HG03095 (cell line): ENCODE results near the gene ITGA3.

Experiments used
- ATAC-seq: cut with Tn5 transposase; IDR thresholded peaks from one replicate; pipeline ENCODE4 v1.9.1; 2021; ENCODE audit warnings: moderate library complexity; ENCODE audit not compliant: unreplicated experiment

ITGA3 gene

DNA sequence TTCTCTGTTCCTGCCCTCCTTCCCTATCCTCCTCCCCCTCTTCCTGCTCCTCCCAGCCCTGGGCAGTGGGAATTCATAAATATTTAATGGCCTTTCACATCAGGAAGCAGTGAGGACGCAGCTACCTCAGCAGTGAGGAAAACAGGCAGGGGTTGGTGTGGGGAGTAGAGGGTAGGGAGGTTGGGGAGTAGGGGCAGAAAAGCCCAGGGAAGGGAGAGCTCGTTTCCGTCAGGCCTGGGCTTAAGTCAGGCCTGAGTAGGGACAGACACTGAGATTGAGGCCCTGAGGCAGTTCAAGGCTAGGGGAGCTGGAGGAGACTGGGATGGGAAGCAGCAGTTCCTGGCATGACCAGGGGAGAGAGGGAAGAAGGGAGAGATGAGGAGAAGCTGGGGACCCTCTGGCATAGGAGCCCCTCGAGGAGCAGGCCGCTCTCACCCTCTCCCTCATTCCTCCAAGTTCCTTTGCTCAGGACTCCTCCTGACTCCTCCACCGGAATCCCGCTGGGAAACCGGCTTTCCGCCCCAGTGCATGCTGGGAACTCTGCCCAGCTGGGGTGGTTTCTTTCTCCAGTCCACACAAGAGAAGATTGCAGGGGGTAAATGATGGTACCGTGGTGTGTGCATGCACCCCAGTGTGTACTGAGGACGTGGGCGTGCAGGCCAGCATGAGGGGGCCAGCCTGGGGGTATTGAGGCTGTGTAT, 67.9 kb downstream of the ITGA3 start:
- ATAC-seq, result no peak

DNA sequence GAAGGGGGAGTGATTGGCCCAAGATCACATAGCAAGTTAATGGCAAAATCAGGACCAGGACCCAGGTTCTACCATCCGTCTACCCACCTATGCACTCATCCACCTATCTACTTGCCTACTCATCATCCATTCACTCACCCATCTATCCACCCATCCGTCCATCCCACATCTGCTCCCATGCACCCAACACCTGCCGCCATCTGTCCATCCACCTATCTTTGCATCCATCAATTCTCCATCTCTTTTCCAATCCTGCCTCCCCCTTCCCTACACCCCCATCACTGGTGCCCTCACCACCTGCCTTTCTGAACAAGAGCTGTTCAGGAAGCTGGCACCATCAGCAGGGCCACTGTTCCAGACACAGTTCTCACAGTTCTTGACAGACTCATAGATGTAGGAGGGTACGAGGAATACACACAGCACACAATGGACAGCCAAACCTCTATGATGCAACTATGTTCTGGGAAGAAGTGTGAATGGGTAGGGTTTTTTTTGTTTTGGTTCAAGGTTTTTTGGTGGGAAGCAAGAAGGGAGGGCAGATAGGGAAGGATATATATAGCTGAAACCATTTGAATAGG, 69.6 kb downstream of the ITGA3 start:
- ATAC-seq, result no peak

DNA sequence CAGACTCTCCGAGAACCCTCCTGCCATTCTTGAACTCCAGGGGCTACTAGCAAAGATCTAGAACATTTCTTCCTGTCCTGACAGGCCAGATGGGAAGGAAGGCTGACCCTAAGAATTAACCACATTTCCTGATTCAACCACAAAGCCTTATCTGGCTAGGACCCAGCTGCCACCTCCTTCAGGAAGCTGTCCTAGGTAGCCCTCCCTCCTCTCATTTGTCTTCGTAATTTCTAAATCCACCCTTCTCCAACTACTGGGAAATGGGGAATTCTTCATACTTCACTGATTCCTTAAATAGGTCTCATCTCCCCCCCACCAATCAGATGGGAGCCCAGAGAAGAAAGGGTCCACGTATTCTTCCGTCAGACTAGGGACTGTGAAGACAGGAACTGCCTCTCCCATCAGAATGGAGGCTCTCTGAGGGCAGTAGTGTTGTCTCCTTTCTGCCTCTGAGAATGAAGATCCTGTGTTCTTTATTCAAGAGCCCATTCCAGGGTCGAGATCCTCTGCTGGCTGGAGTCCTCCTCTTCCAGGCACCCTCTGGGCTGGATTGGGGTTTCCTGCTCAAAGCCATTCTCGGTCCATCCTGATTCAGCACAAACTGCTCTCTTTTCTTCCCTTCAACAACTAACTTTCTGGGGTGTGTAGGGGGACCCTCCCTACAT, 71.9 kb downstream of the ITGA3 start:
- no peak for ATAC-seq

DNA sequence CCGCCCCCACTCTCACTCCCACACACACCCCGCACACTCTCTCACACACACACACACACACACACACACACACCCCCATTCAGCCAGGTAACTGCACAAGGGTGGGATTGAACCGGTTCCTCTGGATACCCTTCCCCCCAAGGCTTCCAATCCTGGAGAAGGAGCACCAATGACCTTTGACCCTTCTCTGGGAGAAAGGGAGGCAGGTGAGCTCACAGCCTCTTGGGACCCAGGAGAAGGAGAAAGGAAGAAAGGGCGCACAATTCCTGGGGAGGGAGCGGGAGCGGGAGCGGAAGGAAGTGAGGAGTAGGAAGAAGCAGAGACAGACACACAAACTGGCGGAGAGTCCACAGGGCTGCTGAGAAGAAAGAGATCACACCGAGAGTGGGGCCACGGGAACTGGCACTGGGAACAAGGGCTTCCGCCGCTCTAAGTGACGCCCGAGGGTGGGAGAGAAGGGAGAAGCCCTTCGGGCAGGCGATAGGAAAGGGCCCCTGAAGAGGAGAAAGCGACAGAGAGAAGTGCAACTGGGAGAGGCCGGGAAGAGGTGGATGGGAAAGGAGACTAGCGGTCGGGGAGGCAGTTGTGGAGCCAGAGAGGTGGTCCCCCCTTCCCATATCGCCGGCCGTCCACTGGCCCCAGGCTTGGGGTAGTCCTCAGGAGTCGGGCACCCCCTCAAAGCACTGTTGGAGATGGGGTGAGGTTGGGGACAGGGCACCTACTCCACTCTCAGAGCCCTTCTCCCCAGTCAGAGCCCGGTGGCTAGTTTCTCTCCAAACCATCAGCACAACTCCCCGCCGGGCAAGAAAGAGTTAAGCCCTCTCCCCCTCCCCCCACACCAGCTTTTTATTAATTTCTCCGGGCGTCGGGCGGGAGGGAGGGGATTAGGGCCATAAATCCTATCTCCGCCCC, 72.8 kb downstream of the ITGA3 start:
- ATAC-seq, result no peak

DNA sequence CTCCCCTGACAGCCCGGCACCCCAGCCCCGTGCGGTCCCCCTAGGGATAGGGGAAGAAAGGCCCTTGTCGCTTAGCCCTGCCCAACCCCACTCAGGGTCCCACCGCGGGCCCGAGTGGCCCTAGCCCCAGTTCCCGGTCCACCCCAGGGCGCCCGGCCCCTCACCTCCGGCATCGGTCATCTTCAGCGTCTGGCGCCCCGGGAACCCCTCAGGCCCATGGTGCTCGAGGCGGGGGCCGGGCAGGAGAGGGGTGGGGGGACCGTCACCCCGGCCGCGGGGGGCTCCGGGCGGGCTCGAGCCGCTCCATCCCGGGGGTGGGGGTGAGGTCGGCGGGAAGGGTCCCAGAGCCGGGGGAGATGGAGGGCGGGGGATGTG, 73.4 kb downstream of the ITGA3 start:
- no peak for ATAC-seq

DNA sequence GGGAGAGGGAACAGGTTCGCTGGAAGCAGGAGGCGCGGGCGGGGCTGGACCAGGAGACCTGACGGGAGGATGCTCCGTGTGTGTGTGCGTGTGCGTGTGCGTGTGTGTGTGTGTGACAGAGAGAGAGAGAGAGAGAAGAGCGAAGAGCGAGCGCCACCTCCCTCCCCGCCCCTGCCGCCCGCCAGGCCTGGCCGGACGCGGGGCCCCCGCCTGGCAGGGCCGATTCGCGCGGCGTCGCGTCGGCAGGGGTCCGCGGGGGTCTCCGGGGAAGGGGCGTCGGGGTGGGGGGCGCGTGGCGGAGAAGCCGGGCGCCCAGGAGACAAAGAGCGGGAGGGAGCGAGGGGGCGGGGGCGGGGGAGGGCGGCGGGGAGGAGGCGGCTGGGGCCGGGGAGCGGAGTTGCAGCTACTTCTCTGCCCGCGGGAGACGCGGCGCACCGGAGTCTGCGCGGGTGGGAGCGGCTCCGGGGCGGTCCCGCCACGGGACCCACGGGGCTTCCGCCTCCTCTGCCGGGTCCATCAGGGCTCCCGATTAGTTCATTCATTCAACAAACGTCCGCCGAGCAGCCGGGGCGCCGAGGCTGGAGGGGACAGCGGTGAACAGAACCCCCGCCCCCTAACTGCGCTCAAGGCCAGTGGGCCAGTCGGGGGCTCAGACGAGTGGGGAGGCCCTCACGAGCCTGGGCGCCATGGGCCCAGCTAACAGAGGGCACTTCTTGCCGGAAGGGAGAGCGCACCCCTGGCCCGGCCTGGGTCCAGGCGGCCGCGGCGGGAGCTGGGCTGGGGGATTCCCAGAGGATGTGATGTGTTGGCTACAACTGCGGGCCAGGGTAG, 74.0 kb downstream of the ITGA3 start, which contains the start of gene SAMD14:
TSS of gene SAMD14 (minus strand) at position 433 of the 831 bp plus-strand sequence. CDS start 5,201 bp downstream, outside the sequence.
- no peak for ATAC-seq

DNA sequence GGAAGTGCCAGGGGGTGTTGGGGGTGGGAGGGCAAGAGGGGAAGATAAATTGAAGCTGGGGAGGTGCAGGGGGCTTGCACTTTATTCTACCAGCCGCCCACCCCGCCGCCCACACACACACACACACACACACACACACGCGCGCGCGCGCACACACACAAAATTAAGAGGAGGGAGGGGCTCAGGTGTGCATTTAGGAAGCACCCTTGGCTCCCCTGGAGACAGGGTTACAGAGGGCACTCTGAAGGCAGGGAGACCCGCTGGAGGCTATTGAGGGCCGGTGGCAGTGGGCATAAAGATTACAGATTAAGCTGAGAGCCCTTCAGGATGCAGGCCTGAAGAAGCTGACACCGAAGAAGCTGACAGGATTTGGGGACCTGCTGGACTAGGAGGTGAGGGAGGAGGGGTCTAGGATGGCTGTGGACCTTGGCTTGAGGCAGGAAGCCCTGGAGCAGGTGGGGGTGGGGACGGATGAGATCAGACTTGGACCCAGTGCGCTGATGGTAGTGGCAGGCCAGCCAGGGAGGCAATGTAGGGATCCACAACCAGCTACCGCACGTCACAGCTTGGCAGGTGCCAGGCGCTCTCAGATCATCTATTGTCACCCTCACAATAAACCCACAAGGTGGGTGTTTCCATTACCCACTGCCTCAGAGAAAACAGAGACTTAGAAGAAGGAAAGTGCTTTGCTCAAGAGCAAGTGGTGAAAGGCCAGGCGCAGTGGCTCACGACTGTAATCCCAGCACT, 74.8 kb downstream of the ITGA3 start:
- no peak for ATAC-seq

DNA sequence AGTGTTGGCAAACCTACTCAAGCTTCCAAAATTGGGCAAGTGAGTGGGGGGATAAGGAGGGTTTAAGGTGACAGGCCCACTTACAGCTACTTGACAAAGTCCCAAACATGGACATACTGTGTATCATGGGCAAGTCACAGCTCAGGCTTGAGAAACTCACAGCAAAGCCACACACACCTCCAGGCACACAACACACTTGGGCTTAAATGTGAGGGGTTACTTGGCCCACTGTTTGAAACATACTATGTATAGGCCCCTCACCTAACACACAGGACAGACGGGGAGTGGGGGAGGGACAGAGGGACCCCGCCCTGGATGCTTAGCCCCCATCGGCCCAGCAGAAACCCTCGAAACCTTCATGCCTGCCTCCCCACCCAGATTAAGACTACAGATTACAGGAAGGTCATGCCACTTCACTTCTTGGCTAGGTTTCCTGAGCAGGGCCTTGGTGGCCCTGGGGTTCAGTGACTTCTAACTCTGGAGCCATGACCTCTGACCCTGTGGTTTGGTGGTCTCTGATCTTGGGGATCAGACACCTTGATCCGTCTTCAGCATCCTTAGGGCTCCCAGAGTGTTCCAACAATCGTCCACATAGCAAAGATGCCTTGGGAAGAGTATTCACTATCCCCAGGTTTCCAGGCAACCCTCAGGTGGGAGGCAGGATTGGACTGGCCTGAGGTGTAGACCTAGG, 76.3 kb downstream of the ITGA3 start:
- no peak for ATAC-seq

DNA sequence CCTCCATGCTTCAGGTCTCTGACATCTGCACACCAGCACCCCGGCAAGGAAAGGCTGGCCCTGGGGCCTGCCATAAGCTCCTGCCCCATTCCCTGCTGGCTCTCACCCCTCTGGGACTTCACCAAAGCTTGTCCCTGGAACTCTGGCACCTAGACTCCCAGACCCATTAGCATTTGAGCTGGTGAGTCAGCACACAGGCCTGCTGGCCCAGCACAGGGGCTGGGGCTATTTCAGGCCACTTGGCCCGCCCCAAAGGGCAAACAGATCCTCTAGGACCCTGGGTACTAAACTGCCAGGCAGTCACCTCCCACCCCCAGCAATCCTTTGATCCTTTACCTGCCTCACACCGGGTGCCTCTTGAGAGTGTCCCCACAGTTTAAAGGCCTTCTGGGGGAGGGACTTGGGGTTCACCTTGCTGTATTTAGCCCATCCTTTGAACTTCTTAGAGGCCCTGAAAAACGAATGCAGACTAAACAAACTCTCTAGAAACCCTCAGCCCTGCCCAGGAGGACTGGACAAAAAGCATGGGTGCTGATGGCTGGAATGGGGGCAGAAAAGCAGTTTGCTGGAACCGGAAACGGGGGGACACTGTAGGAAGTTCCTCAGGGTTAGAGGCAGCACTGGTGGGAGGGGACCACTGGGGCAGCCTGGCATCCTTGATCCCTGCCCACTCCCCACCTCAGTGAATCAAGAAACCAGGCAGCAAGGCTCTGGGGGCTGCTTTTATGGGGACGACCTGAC, 77.3 kb downstream of the ITGA3 start:
- ATAC-seq, result no peak

DNA sequence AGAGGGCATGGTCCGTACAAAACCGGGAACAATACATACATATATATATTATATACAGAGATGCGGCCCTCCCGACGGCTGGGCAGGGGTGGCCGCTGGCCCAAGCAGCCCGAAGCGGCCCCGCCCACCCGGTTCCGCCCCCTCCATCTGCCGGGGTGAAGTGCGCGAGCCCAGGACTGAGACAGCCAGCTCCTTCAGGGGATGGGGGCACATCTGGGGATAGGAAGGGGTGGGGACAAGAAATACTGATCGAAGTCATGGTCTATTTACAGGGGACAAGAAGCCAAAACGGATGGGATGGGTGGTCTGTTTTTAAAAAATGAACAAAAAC, 77.8 kb downstream of the ITGA3 start:
- ATAC-seq, result no peak

DNA sequence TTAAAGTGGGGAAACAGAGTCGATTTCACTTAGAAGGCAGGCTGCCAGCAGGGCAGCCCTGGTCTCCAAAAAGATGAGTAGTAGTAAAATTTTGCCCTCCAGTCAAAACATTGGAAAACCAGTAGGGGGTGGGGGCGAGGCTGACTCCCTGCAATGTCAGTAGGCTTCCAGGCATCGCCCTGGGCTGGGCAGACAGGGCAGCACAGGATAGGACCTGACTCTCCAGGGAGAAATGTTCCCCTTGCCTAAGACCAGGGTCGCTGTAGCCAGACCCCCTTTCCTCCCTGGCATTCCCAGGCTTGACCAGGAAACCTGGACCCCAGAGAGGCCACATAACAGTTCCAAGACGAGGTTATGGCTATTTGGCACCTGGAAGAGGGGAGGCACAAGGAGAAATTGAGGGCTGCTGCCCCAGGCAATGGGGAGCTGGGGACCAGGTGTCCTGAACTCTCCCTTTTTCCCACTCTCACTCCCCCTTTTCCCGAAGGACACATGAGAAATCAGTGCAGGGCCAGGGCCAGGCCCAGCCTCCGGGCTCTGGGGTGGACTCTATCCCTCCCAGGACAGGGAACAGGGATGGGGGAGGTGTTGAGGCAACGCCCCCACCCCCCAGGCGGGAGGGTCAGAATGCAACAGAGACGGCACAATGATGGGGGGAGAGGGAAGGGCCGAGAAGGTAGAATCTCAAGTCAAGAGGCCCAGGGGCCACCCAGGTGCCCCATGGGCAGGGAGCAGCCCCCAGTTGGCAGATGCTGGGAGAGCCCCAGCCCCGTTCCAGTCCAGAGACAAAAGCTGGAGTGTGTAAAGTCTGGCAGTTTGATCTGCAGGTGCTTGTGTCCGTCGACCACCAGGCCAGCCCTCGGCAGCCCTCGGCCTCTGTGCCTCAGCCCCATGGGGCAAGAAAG, 78.5 kb downstream of the ITGA3 start:
- ATAC-seq, result no peak

DNA sequence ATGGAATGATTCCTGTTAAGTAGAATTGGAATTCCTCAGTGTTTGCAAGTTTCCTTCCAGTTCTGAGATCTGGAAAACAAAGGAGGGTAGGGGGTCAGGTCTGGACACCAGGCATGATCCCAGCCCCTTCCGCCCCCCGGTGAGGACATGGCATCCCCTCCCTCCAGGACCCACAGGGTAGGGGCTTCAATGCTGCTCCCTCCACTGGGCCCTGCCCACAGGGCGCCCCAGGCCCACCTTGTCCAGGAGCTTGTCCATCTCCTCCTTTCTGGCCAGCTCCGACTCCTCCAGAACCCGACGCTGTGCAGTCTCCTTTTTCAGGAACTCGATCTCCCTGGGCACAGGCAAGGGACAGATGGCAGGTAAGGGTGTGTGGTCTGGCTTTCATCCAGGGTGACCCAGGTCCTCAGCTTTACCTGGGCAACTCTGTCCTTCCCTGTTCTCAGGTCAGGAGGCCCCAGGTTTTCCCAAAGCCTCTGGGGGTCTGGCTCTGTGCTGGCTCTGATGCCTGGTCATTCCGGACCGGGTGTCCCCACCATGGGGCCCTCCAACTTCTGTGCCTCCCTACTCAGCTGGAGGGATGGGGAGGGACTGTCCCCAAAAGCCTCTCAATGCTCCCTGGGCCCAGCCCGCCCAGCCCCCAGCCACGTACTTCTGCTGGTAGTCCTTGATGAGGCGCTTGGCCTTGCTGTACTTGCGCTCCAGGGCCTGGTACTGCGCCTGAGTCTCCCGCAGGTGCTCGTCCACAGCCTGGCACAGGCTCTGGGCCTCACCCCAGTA, 79.6 kb downstream of the ITGA3 start:
- no peak for ATAC-seq

DNA sequence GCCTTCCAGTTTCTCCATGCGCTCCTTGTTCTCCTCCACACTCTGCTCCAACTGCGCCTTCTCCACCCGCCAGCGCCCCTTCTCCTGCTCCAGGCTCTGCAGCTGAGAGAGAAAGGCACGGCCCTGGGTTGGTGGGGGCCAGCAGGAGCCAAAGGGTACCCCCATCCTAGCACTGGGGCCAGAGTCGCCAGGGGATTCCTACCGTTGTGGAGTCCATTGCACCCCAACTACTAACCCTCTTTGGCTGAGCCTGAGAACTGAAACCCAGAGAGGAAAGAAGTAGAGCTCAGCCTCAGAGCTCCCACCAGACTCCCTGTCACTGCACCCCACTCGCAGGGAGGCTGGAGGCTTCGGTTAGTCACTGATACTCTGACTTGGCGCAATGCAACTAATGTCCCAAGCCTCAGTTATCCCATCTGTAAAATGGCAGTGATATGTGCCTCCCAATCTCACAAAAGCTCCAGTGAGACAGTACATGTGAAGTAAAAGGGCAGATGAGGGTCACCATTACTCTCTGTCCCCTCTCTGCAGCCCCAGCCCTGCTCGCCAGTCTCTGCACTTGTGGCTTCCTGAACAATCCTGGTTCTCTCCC, 80.3 kb downstream of the ITGA3 start:
- no peak for ATAC-seq

DNA sequence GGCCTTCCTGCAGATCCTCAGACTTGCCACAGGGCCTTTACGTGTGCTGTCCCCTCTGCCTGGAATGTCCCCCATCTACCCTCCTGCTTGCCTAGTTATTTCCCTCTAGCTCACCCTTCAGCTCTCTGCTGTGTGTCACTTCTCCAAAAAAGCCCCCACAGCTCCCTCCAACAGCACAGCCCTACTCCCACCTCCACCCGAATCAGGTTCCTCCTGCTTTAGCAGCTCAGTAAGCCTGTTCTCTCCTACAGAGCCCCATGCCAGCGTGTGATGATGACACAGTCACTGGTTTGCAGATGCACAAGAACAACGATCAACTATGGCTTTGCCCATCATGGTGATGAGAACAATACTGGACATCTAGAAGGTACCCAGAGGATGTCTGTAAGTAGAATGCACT, 81.1 kb downstream of the ITGA3 start:
- ATAC-seq, result no peak

DNA sequence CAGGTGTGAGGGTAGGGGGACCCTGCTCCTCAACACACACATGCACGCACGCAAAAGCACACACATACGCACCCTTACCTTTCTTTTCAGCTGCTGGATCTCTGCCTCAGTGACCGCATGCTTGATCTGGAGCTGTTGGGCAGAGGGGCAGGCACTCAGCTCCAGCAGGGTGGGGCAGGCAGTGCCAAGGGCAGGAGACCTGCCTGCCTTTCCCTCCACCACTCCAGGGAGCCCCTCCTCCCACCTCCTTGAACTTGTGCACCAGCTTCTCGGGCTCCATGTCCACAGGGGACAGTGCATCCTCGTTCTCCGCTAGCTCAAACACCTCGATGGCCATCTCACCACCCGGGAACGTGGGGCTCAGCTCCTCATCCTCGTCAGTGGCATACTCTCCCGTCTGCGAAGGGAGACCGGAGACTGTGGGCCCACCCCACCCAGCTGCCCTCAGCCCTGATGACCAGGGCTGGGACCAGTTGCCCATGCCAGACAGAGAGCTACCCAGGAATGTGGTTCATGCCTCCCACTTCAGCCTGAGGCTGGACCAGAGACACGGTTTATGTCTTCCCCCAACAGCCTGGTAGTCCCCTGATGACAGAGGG, 83.4 kb downstream of the ITGA3 start:
- ATAC-seq, result no peak
